ENCODE data around the gene MAGEB17.
A peak's percentile ranks its signal among the peaks of the same experiment; 100 is the strongest.
"Not testable (repeated sequence)": the region's sequence is repeated elsewhere in the genome, so short reads cannot be mapped to it uniquely, and the experiment has no call there.

The MAGEB17 gene

GRCh38 chrX:16167181-16167580 lies at the start of gene MAGEB17:
TSS of gene MAGEB17 (plus strand) at chrX:16167481. CDS start at chrX:16170383, 2,902 bp downstream.
- DNase-seq = no peak

GRCh38 chrX:16119353-16120220 lies 47.7 kb upstream of the MAGEB17 start:
- no peak for DNase-seq

- DNase-seq = no peak
Observed at GRCh38 chrX:16120431-16120830, 46.9 kb upstream of the MAGEB17 start.

GRCh38 chrX:16123222-16123786 lies 44.0 kb upstream of the MAGEB17 start, which contains the start of gene GRPR:
TSS of gene GRPR (plus strand) at chrX:16123565. CDS start at chrX:16123954, 389 bp downstream.
- peak; percentile 90 for DNase-seq

GRCh38 chrX:16124201-16124600 lies 43.1 kb upstream of the MAGEB17 start:
- DNase-seq = no peak

GRCh38 chrX:16125520-16126149 lies 41.6 kb upstream of the MAGEB17 start:
- DNase-seq = peak; percentile 90

- no peak for DNase-seq
Observed at GRCh38 chrX:16130707-16131106, 36.6 kb upstream of the MAGEB17 start.

- no peak for DNase-seq
Observed at GRCh38 chrX:16134936-16135335, 32.3 kb upstream of the MAGEB17 start.

GRCh38 chrX:16136080-16136479 lies 31.2 kb upstream of the MAGEB17 start:
- peak; percentile 37 for DNase-seq

GRCh38 chrX:16137416-16138107 lies 29.7 kb upstream of the MAGEB17 start:
- no peak for DNase-seq

GRCh38 chrX:16138108-16138427 lies 29.2 kb upstream of the MAGEB17 start:
- DNase-seq = no peak

GRCh38 chrX:16140448-16140847 lies 26.8 kb upstream of the MAGEB17 start:
- no peak for DNase-seq

- no peak for DNase-seq
Observed at GRCh38 chrX:16140983-16141382, 26.3 kb upstream of the MAGEB17 start.

GRCh38 chrX:16141422-16142245 lies 25.6 kb upstream of the MAGEB17 start:
- DNase-seq = no peak

- DNase-seq = no peak
Observed at GRCh38 chrX:16142246-16142558, 25.1 kb upstream of the MAGEB17 start.

- no peak for DNase-seq
Observed at GRCh38 chrX:16143968-16144367, 23.3 kb upstream of the MAGEB17 start.

- DNase-seq = no peak
Observed at GRCh38 chrX:16144420-16144819, 22.9 kb upstream of the MAGEB17 start.

- DNase-seq = not testable (repeated sequence)
Observed at GRCh38 chrX:16145093-16145492, 22.2 kb upstream of the MAGEB17 start.

GRCh38 chrX:16145656-16146055 lies 21.6 kb upstream of the MAGEB17 start:
- no peak for DNase-seq

GRCh38 chrX:16148896-16149295 lies 18.4 kb upstream of the MAGEB17 start:
- no peak for DNase-seq

- peak; percentile 81 for DNase-seq
Observed at GRCh38 chrX:16155581-16156096, 11.6 kb upstream of the MAGEB17 start.

GRCh38 chrX:16156692-16157331 lies 10.5 kb upstream of the MAGEB17 start:
- DNase-seq = no peak

Measured in NCI-H1092 treated with DMSO at 0.1 percent for 48 hours (cell line).